IPS-15b (cell line): ENCODE results near the gene FBXW5.
A peak's percentile ranks its signal among the peaks of the same experiment; 100 is the strongest.

Experiments used
- H3K27me3 ChIP-seq: one replicate; pipeline ENCODE4 v1.6.1; 2013; ENCODE audit warnings: low read length; ENCODE audit not compliant: control insufficient read depth, insufficient read depth
- H3K36me3 ChIP-seq: one replicate; pipeline ENCODE4 v1.6.1; 2013; ENCODE audit warnings: low read length; ENCODE audit not compliant: control insufficient read depth, insufficient read depth
- H3K4me1 ChIP-seq: one replicate; pipeline ENCODE4 v1.6.1; 2013; ENCODE audit warnings: mild to moderate bottlenecking, low read length; ENCODE audit not compliant: control insufficient read depth, insufficient read depth
- H3K4me3 ChIP-seq: one replicate; pipeline ENCODE4 v1.5.1; 2013; ENCODE audit warnings: low read depth, low read length
- H3K9ac ChIP-seq: one replicate; pipeline ENCODE4 v1.6.1; 2013; ENCODE audit warnings: low read depth, mild to moderate bottlenecking, low read length
- H3K9me3 ChIP-seq: one replicate; pipeline ENCODE4 v1.6.1; 2013; ENCODE audit warnings: mild to moderate bottlenecking, low read length; ENCODE audit not compliant: control insufficient read depth, insufficient read depth

Gene FBXW5

DNA sequence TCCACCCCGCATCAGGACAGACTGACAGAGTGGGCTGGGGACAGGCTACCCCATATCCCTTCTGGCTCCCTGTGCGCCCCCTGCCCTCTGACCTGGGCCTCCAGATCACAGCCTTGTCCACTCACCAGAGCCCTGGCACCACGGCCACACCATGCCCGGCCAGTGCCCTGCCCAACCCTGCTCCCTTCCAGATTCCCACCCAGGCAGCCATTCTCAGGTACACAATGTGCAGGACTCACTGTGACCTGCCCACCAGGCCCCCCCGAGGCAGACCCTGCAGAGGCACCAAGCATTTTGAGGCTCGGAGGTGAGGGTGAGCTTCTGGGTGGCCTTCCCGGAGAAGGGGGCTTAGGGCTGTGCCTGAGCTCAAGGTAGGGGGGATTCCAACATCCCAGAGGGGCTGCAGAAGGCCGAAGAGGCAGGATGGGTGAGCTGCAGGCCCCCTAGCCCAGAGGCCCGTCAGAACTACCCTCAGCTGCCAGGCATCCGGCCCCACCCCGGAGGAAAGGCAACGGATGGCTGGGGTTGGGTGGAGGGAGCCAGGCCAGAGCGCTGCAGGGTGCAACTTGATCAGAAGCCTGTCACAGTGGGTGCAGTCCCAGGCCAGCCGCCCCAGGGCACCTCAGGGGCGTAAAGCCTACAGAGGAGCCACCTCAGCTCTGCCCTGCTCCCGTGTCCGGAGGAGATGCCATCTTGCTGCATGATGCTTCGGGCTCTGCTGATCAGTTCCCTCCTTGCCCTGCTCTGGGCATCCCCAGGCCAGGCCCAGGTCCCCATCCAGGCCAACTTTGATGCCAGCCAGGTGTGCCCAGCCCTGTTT, 37.9 kb upstream of the FBXW5 start, which contains the start of gene LCNL1:
Gene LCNL1 (plus strand): TSS at position 762 of the 820 bp plus-strand sequence. CDS start 594 bp downstream, outside the sequence.
- Histone ChIP-seq H3K4me3 (no peak within 1 kb of the TSS), H3K9me3 (no peaks in the 10 kb centered on the region), H3K9ac (no peak within 1 kb of the TSS), H3K27me3 (peaks cover 15% of the 10 kb centered on the region), H3K4me1 (no peaks in the 10 kb centered on the region), H3K36me3 (no peaks in the 10 kb centered on the region)

DNA sequence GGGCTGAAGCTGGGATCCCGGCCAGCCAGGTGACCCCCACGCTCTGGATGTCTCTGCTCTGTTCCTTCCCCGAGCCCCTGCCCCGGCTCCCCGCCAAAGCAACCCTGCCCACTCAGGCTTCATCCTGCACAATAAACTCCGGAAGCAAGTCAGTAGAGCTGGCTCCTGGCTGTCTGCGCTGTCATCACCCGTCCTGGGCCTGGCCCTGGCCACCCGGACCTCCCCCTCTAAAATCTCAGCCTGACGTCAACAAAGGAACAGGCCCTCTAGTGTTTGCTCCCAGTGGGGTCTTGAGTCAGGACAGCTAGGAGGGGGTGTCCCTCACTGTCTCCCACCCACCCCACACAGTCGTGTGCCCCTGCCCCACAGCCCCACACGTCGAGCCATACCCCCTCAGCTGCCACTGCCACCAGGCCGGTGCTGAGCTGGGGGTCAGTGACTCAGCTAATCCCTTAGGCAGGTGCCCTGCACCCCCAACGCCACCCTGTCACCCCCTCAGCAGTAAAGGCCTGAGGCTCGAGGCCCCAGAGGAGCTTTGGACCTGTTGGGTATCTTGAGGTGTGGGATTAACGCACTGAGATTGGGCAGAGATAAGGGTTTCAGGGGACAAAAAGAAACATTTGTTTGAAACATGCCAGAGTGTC, 37.2 kb upstream of the FBXW5 start:
- peaks cover 15% of the 10 kb centered on the region for H3K27me3 ChIP-seq
- no peak overlapping the region for H3K4me3 ChIP-seq
- no peak overlapping the region for H3K9ac ChIP-seq
- no peaks in the 10 kb centered on the region for H3K4me1 ChIP-seq
- H3K9me3 ChIP-seq = no peaks in the 10 kb centered on the region
- H3K36me3 ChIP-seq = no peaks in the 10 kb centered on the region

DNA sequence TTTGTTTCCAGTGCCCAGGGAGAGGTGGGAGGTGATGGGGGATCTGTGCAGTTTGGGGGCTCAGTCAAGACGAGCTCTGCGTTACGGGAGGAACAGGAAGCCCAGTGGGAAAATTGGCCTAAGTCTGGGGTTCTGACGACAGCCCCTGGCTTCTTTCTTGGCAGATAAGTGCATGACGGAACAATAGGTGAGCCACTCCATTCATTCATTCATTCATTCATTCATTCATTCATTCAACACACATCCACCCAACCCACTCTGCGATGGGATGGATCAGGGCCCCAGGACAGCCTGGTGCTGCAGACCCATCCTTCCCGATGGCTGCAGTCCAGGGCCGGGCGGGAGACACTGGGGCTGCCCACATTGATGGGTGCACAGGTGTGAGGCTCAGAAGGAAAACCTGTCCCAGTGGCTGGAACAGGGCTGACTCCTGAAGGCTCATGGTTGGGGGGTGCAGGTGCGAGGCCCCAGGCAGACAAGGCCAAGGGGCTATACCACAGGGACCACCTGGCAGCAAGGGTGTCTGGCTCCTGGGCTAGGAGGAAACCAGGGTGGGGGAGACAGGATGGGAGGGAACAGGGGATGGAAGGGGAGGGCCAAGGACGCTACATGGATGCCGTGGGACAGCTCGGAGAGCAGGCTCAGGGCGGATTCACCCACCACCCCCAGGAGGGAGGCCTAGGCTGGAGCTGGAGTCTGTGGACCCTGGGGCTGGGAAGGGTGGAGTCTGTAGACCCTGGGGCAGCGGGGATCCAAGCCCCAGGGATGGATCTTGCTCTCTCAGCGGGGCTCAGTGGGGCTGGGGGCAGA, 36.3 kb upstream of the FBXW5 start:
- Histone ChIP-seq H3K9me3 (no peaks in the 10 kb centered on the region), H3K4me1 (no peaks in the 10 kb centered on the region), H3K36me3 (no peaks in the 10 kb centered on the region), H3K9ac (no peak overlapping the region), H3K4me3 (no peak overlapping the region), H3K27me3 (peaks cover 10% of the 10 kb centered on the region)

DNA sequence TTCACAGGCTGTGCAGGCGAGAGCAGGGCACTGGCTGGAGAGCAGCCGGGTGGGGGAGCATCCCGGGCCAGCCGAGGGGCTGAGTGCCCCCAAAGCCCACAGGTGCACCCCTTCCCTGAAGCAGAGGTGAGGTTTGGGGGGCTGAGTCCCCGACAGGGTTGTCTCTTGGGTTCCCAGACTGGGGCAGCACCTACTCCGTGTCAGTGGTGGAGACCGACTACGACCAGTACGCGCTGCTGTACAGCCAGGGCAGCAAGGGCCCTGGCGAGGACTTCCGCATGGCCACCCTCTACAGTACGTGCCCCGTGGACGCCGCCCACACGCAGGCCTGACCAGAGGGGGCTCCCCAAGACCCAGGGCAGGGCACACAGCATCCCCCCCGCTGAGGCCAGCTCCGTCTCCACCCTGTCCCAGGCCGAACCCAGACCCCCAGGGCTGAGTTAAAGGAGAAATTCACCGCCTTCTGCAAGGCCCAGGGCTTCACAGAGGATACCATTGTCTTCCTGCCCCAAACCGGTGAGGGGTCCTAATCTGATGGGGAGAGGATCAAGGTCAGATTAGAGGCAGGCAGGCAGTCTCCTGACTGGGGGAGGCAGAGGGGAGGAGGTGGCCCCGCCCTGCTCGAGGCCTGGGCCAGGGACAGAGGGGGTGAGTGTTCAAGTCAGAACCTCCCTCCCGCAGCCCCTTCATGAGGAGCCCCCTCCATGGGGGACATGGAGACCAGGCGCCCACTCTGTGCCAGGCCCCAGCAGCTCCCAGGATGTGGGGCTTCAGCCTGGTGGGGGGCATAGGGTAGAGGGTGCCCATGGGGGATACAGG, 35.4 kb upstream of the FBXW5 start:
- H3K9ac ChIP-seq = no peak overlapping the region
- peaks cover 8% of the 10 kb centered on the region for H3K27me3 ChIP-seq
- no peaks in the 10 kb centered on the region for H3K36me3 ChIP-seq
- H3K4me1 ChIP-seq = no peaks in the 10 kb centered on the region
- no peaks in the 10 kb centered on the region for H3K9me3 ChIP-seq
- H3K4me3 ChIP-seq = no peak overlapping the region

DNA sequence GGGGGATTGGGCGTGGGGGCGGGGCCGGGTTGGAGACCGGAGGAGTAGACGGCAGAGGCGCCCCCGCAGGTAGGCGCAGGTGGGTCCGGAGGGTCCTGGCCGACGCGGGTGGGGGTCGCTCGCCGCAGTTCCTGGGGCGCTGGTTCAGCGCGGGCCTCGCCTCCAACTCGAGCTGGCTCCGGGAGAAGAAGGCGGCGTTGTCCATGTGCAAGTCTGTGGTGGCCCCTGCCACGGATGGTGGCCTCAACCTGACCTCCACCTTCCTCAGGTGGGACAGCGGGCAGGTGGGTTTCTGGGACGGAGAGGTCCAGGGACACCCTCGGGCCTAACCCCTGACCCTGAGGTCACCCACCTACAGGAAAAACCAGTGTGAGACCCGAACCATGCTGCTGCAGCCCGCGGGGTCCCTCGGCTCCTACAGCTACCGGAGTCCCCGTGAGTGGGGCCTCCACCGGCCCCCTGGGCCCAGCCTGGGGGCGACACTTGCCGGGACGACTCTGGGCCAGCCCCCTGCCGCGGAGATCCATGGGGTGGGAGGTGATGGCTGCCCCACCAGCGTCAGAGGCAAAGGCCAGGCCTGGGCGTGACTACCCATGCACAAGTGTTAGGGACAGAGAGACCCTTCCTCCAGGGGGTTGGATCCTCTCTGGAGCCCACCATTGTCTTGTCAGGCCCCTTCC, 34.5 kb upstream of the FBXW5 start:
- Histone ChIP-seq H3K4me3 (peak overlapping the region; percentile 50), H3K4me1 (no peaks in the 10 kb centered on the region), H3K27me3 (peaks cover 5% of the 10 kb centered on the region), H3K36me3 (no peaks in the 10 kb centered on the region), H3K9me3 (no peaks in the 10 kb centered on the region), H3K9ac (no peak overlapping the region)

DNA sequence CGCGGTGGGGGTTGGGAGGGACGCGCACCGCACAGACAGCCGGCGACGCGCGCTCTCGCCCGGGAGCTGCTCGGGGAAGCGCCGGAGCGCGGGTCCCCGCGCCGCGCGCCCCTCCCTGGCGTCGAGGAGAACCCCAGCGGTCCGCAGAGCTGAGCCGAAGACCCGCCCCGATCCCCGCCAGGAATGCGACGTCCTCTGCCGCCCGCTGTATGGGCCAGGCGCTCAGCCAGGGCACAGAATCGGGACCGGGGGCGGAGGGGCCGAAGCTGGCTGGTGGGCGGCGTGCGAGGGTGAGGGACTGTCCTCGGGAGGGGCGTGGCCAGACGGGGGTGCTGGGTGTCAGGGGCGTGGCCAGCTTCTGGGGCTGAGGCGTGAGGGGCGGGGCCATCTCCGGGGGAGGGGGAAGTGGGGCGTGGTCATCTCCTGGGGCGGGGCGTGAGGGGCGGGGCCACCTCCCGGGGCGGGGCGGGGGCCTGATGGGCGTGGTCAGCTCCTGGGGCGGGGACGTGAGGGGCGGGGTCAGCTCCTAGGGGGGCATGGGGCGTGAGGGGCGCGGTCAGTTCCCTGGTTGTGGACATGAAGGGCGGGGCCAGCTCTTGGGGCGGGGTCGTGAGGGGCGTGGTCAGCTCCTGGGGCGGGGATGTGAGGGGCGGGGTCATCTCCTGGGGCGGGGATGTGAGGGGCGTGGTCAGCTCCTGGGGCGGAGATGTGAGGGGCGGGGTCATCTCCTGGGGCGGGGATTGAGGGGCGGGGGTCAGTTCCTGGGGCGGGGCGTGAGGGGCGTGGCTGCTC, 33.7 kb upstream of the FBXW5 start:
- Histone ChIP-seq H3K36me3 (no peaks in the 10 kb centered on the region), H3K27me3 (no peaks in the 10 kb centered on the region), H3K9ac (no peak overlapping the region), H3K4me3 (peak overlapping the region; percentile 68), H3K9me3 (no peaks in the 10 kb centered on the region), H3K4me1 (no peaks in the 10 kb centered on the region)

DNA sequence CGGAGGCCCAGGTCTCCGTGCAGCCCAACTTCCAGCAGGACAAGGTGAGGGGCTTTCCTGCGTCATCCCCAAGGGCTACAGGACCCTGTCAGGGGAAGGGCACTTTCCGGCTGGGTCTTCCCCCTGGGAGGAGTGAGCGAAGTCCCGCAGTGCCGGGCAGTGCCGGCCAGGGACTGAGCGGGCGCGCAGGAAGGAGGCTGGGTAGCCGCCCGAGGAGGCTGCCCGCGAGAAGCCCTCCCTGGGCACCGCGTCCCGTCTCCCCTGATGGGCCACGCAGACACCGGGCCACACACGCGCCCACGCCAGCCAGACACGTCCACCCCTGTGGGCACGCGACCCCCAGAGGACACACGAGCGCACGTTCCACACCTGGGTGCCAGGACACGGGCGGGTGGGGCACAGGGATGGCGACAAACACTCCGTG, 33.1 kb upstream of the FBXW5 start:
- H3K4me3 ChIP-seq = peak overlapping the region; percentile 68
- no peaks in the 10 kb centered on the region for H3K4me1 ChIP-seq
- no peaks in the 10 kb centered on the region for H3K27me3 ChIP-seq
- H3K9ac ChIP-seq = no peak overlapping the region
- no peaks in the 10 kb centered on the region for H3K36me3 ChIP-seq
- no peaks in the 10 kb centered on the region for H3K9me3 ChIP-seq

DNA sequence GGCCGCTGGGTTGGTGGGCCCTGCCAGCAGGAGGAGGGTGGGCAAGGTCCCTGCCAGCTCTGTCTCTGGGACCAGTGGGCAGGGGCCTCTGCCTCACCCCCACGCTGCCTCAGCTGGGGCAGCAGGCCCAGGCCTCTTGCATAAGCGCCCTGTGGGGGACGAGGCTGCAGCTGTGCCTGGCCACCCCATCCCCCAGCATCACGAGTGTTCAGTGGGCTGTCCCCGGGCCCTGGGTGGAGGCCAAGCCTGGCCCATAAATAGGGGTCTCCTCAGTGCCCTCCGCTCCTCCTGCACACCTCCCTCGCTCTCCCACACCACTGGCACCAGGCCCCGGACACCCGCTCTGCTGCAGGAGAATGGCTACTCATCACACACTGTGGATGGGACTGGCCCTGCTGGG, 32.7 kb upstream of the FBXW5 start, which contains the start of gene PTGDS:
Gene PTGDS (plus strand): TSS at position 282 of the 400 bp plus-strand sequence. CDS start 75 bp downstream, at position 357.
- Histone ChIP-seq H3K27me3 (no peaks in the 10 kb centered on the region), H3K4me1 (no peaks in the 10 kb centered on the region), H3K9ac (no peak within 1 kb of the TSS), H3K9me3 (no peaks in the 10 kb centered on the region), H3K36me3 (no peaks in the 10 kb centered on the region), H3K4me3 (peak within 1 kb of the TSS; percentile 68)

DNA sequence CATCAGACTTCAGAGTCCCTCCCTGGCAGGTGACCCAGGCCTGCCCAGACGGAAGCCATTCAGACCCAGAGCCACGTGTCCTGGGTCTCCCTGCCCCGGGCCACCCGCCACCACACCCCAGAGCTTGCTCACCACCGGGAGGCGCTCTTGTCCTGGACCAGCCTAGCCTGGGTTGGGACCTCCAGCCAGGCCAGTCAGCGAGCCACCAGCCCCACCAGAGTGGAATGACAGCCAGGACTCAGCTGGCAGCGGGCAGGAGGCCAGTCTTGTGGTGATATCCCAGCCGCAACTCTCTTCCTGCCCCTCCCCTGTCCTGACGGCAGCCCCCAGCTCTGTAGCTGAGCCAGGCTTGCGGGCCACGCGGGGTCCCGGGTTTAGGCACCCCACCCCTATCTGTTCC, 31.1 kb upstream of the FBXW5 start:
- H3K4me3 ChIP-seq = no peak overlapping the region
- no peaks in the 10 kb centered on the region for H3K4me1 ChIP-seq
- H3K27me3 ChIP-seq = no peaks in the 10 kb centered on the region
- no peaks in the 10 kb centered on the region for H3K36me3 ChIP-seq
- H3K9me3 ChIP-seq = no peaks in the 10 kb centered on the region
- no peak overlapping the region for H3K9ac ChIP-seq

DNA sequence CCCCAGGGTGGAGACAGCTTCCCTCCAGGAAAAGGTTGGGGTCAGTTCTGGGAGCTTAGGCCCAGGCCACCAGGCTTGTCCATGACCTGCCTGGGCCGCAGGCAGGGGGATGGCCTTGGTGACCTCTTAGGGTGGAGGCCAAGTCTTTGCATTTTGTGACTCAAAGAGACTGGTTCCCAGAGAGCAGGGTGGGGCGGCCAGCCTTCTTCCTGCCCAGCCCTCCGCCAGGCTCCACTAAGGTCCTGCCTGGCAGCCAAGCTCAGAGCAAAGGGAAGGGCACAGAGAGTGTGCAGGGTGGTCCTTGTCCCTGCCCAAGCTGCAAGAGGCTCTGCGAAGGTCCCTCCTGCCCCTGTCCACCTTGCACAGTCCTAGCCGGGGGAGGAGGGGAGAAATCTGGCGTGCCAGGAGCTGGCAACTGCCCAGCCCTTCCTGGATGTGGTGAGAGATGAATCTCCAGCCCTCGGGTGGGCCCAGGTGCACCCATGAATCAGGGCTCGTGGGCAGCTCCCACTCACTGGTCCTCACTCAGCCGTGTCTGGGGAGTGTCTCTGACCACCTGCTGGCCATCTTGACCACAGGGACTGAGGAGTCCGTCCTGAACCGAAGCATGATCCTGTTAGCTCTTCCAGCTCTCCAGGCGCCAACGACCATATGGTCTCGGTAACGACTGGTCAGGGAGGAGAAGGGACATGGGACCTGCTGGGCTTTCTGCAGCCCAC, 30.4 kb upstream of the FBXW5 start:
- H3K9ac ChIP-seq = no peak overlapping the region
- no peaks in the 10 kb centered on the region for H3K4me1 ChIP-seq
- H3K36me3 ChIP-seq = no peaks in the 10 kb centered on the region
- no peaks in the 10 kb centered on the region for H3K27me3 ChIP-seq
- H3K4me3 ChIP-seq = no peak overlapping the region
- no peaks in the 10 kb centered on the region for H3K9me3 ChIP-seq
